ENCODE measurements around the gene LPCAT3.

DNA sequence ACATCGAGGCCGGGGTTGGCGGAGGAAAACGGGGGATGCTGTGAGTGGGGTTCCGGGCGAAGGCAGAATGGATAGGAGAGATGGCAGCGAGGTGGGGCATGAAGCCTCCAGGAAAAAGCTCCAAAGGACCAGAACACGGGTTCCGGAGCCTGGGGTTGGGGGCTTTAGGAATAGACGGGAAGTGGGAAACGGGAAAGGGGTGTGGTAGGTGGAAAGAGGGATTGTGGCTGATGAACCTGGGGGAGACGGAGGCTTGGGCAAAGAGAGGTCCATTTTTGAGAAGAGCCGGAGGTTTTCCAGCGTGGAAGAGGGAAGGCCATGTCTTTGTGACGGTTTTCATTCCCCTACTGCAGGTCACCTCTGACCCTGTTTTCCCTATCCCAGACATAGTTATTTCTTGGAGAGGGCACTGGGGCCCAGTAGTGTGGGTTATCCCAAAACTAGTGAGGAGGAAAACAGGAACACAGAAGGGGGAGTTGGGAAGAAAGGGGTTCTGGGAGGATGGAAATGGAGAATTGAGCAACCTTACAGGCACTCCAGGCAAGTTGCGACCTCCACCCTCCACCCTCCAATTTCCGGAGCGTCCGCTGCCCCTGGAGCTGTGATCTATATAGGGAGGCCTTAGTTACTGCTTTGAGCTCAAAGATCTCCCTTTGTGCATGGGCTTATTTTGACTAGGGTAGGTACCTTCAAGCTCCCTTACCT lies 89.4 kb downstream of the LPCAT3 start:
- TF ChIP-seq, protein P1, sequence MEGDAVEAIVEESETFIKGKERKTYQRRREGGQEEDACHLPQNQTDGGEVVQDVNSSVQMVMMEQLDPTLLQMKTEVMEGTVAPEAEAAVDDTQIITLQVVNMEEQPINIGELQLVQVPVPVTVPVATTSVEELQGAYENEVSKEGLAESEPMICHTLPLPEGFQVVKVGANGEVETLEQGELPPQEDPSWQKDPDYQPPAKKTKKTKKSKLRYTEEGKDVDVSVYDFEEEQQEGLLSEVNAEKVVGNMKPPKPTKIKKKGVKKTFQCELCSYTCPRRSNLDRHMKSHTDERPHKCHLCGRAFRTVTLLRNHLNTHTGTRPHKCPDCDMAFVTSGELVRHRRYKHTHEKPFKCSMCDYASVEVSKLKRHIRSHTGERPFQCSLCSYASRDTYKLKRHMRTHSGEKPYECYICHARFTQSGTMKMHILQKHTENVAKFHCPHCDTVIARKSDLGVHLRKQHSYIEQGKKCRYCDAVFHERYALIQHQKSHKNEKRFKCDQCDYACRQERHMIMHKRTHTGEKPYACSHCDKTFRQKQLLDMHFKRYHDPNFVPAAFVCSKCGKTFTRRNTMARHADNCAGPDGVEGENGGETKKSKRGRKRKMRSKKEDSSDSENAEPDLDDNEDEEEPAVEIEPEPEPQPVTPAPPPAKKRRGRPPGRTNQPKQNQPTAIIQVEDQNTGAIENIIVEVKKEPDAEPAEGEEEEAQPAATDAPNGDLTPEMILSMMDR (IDR thresholded peaks at IDR 0.05; ENCODE audit: low read depth, low read length, poor library complexity, severe bottlenecking): no peak
- TF ChIP-seq EZH2phosphoT487 (IDR thresholded peaks at IDR 0.05; ENCODE audit: borderline replicate concordance, low read length): no peak

Measured in DOHH2 (cell line).